ENCODE measurements around the gene PLXNA4. TPM values are rescaled to one million over a fixed set of nuclear protein-coding genes. Genes with fewer than 3 reads are reported as not detected.

PLXNA4 gene
- total and polyA plus RNA-seq, 9 of the 15 experiments (the other 6 are each of a cell fraction or from before 2014, with no cell fraction given): under 0.01 to 0.09 TPM; not detected in 7

GRCh38 chr7:132270517-132270916, 305.8 kb downstream of the PLXNA4 start (continued):
- TF ChIP-seq AFF1 (IDR thresholded peaks at IDR 0.05; ENCODE audit: low read depth in 1 of 2, partially characterized antibody in 2 of 2) (peak in 1 of 2 experiments; percentile 59), SRF (CRISPR knock-in tag; IDR thresholded peaks at IDR 0.05) (0 out of 4 replicates have a peak, but pooled peaks of 1 of the 2 experiments have one; percentile 39), HNRNPUL1 (IDR thresholded peaks at IDR 0.05; ENCODE audit: low read length) (no peak), ZNF766 (CRISPR knock-in tag; conservative IDR thresholded peaks at IDR 0.05) (peak; percentile 44; the same call in 1 of the 2 replicates), EHMT2 (IDR thresholded peaks at IDR 0.05) (peak; percentile 94), ZNF764 (CRISPR knock-in tag; IDR thresholded peaks at IDR 0.05; ENCODE audit: low read depth) (no peak)

GRCh38 chr7:132269718-132270117, 306.6 kb downstream of the PLXNA4 start:
- under 1% methylated on average over 5 of the region's 5 CpGs for WGBS (ENCODE audit: insufficient coverage, low coverage, missing lambda C conversion rate)
- TF ChIP-seq SREBF2 (CRISPR knock-in tag; IDR thresholded peaks at IDR 0.05): no peak
- no peak for TF ChIP-seq AFF1 (IDR thresholded peaks at IDR 0.05; ENCODE audit: low read depth in 1 of 2, partially characterized antibody in 2 of 2)
- no peak for TF ChIP-seq FIP1L1 (IDR thresholded peaks at IDR 0.05; ENCODE audit: low read depth, low read length, poor library complexity, severe bottlenecking)
- no peak for TF ChIP-seq GTF2F1 (IDR thresholded peaks at IDR 0.05; ENCODE audit: low read depth, low read length)
- TF ChIP-seq TRIM28 (IDR thresholded peaks at IDR 0.05): no peak
- TF ChIP-seq MECOM (CRISPR knock-in tag; IDR thresholded peaks at IDR 0.05): no peak
- no peak for TF ChIP-seq ZNF586 (CRISPR knock-in tag; conservative IDR thresholded peaks at IDR 0.05)
- TF ChIP-seq HNRNPUL1 (IDR thresholded peaks at IDR 0.05; ENCODE audit: low read length): no peak
- no peak for TF ChIP-seq NR1H2 (CRISPR knock-in tag; IDR thresholded peaks at IDR 0.05)
- no peak for TF ChIP-seq PPARD (CRISPR knock-in tag; IDR thresholded peaks at IDR 0.05)

More at GRCh38 chr7:132269718-132270117, 306.6 kb downstream of the PLXNA4 start:
- ChIA-PET CTCF (ENCODE audit: low intra/inter-chr PET ratio) (no interaction called here), POLR2A (interaction anchor here (0.8 kb wide), 1 partner anchor 28 kb away, joined by 3 read pairs; no protein-coding TSS in a partner anchor)
- Histone ChIP-seq H3K4me2 (ENCODE audit: insufficient read depth, low read length) (no peak overlapping the region), H3K4me3 (no peak overlapping the region), H3K27me3 (ENCODE audit: control insufficient read depth in 2 of 2, insufficient read depth in 2 of 2, low read length in 2 of 2) (no peaks in the 10 kb centered on the region), H2AFZ (ENCODE audit: low read depth, low read length) (no peak overlapping the region), H3K9ac (ENCODE audit: insufficient read depth in 1 of 2, low read depth in 2 of 2, low read length in 2 of 2) (no peak overlapping the region), H4K20me1 (replicated peaks; ENCODE audit: control insufficient read depth, insufficient read depth, low read length) (no peaks in the 10 kb centered on the region; the same call in 1 of the 2 replicates), H3K9me3 (replicated peaks; ENCODE audit: control insufficient read depth, insufficient read depth, low read depth, low read length) (no peaks in the 10 kb centered on the region), H3K79me2 (ENCODE audit: control insufficient read depth, insufficient read depth, low read length) (no peaks in the 10 kb centered on the region), H3K4me1 (replicated peaks in 1 of 2; ENCODE audit: control insufficient read depth in 2 of 2, insufficient read depth in 2 of 2, low read length in 2 of 2) (no peaks in the 10 kb centered on the region), H3K9me1 (ENCODE audit: control insufficient read depth, insufficient read depth, low read length) (no peaks in the 10 kb centered on the region), H3K27ac (ENCODE audit: extremely low read depth, low read depth, low read length) (no peak overlapping the region), H3K36me3 (ENCODE audit: control insufficient read depth, insufficient read depth, low read length) (no peaks in the 10 kb centered on the region)
- no peak for FAIRE-seq
- ATAC-seq: no peak
- no TSS peak for BruUV-seq (replicated peaks)
- intact Hi-C loops (cut with micrococcal nuclease) (no loop called here), in situ Hi-C loops (cut with MboI) (no loop called here)
- DNase-seq (ENCODE audit: extremely low read depth in 1 of 4, low spot score in 3 of 4): no peak
